ENCODE measurements around the gene MEFV.

The MEFV gene

DNA sequence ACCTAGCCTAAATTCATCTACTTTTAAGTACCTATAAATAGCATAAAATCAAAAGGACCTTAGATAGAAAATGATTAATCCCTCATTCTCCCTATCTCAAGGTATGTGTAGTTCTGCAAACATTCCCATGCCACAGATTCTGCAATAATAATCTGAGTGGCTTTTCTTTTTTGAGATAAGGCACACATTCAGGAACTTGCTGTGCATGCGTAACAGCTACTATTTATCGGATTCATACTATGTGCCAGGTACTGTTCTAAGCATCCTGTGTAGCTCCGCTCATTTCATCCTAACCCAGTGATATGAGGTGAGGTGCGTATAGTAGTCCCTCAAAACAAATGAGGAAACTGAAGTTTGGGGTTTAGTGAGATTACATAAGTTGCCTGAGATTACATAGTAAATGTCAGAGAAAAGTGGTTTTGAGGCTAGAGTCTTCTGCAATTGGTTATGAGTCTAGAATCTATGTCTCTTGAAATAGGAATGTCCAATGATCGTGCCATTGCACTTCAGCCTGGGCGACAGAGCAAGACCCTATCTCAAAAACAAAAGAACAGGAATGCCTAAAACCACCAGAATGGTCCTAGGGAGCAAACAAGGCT lies 24.9 kb upstream of the MEFV start:
- TF ChIP-seq GATA2 (IDR thresholded peaks at IDR 0.05; ENCODE audit: low read depth, low read length) (no peak), GATA3 (IDR thresholded peaks at IDR 0.05; ENCODE audit: low read depth, low read length) (no peak)

DNA sequence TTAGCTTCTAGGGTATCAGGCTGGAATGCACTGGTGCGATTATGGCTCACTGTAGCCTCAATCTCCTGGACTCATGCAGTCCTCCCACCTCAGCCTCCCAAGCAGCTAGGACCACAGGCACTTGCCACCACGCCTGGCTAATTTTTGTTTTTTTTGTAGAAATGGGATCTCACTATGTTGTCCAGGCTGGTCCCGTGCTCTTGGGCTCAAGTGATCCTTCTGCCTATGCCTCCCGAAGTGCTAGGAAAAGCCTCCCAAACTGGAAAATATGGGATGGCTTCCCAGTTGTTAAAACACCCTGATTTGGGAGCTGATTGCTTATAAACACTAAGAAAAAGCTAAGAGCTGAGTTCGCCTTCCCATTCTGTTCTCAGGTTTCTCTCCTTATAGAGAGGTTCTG lies 20.2 kb upstream of the MEFV start:
- TF ChIP-seq GATA3 (IDR thresholded peaks at IDR 0.05; ENCODE audit: low read depth, low read length) (no peak), GATA2 (IDR thresholded peaks at IDR 0.05; ENCODE audit: low read depth, low read length) (no peak)

GRCh38 chr16:3274947-3275346 lies 18.5 kb upstream of the MEFV start:
- TF ChIP-seq GATA3 (IDR thresholded peaks at IDR 0.05; ENCODE audit: low read depth, low read length), result no peak
- TF ChIP-seq GATA2 (IDR thresholded peaks at IDR 0.05; ENCODE audit: low read depth, low read length), result no peak

- TF ChIP-seq GATA2 (IDR thresholded peaks at IDR 0.05; ENCODE audit: low read depth, low read length), result no peak
- no peak for TF ChIP-seq GATA3 (IDR thresholded peaks at IDR 0.05; ENCODE audit: low read depth, low read length)
These were observed 18.1 kb upstream of the MEFV start for GRCh38 chr16:3274490-3274889.

GRCh38 chr16:3268294-3268693 lies 11.9 kb upstream of the MEFV start:
- no peak for TF ChIP-seq GATA3 (IDR thresholded peaks at IDR 0.05; ENCODE audit: low read depth, low read length)
- no peak for TF ChIP-seq GATA2 (IDR thresholded peaks at IDR 0.05; ENCODE audit: low read depth, low read length)

DNA sequence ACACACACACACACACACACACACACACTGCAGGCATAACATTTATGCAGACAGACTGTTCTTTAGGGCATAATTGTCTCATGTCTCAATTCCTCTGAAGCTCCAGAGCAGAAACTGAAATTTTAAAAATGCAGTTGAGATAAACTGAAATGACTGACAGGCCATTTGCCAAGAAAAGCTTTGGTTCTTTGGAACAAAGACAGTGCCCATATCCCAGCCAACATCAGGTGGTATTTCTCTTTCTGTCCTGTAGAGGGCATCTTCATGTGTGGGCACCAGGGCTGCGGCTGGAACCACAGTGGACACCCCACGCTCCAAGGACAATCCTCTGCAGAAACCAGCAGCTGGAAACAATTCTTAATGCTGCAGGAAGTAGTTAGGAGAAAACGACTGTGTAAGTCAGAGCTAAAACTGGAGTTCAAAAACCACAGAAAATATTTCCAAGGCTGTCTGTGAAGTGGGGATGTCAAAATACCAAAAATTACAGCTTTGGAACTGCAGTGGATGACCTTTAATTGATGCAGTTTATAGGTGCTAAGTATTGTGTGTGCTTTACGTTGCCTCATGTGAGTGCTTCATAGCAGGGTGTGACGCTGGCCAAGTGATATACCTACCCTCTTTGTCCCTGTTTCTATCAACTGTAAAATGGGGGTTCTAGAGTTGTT lies 10.6 kb upstream of the MEFV start:
- TF ChIP-seq GATA3 (IDR thresholded peaks at IDR 0.05; ENCODE audit: low read depth, low read length) (no peak), GATA2 (IDR thresholded peaks at IDR 0.05; ENCODE audit: low read depth, low read length) (no peak)

GRCh38 chr16:3264137-3265036 lies 8.0 kb upstream of the MEFV start:
- TF ChIP-seq GATA3 (IDR thresholded peaks at IDR 0.05; ENCODE audit: low read depth, low read length) (no peak), GATA2 (IDR thresholded peaks at IDR 0.05; ENCODE audit: low read depth, low read length) (no peak)

DNA sequence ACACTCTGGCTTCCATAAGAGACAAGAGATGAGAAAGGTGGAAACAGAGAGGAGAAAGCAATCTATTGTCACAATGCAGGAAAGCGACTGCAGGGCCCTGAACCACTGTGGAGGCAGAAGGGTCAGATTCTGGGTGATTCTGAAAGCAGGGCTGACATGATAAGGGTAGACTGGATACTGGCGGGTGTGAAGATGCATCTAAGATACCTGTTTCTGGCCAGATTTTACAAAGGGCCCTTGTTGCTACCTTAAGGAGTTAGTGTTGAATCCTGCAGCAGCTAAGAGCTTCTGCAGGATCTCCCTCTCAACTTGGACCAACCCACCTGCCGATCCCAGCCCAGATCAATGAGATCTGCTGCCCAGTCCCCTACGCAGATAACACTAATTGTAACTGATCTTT lies 6.1 kb upstream of the MEFV start:
- TF ChIP-seq GATA2 (IDR thresholded peaks at IDR 0.05; ENCODE audit: low read depth, low read length) (no peak), GATA3 (IDR thresholded peaks at IDR 0.05; ENCODE audit: low read depth, low read length) (no peak)

DNA sequence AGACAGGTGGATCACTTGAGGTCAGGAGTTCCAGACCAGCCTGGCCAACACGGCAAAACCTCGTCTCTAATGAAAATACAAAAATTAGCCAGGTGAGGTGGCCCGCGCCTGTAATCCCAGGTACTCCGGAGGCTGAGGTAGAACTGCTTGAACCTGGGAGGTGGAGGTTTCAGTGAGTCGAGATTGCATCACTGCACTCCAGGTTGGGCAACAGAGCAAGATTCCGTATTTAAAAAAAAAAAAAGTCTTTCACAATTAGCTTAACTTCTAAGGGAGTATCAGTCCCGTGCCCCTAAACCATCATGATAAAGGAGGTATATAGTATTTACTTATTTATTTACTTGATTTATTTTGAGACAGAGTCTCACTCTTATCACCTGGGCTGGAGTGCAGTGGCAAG lies 3.4 kb upstream of the MEFV start:
- TF ChIP-seq GATA3 (IDR thresholded peaks at IDR 0.05; ENCODE audit: low read depth, low read length), result no peak
- TF ChIP-seq GATA2 (IDR thresholded peaks at IDR 0.05; ENCODE audit: low read depth, low read length), result no peak

DNA sequence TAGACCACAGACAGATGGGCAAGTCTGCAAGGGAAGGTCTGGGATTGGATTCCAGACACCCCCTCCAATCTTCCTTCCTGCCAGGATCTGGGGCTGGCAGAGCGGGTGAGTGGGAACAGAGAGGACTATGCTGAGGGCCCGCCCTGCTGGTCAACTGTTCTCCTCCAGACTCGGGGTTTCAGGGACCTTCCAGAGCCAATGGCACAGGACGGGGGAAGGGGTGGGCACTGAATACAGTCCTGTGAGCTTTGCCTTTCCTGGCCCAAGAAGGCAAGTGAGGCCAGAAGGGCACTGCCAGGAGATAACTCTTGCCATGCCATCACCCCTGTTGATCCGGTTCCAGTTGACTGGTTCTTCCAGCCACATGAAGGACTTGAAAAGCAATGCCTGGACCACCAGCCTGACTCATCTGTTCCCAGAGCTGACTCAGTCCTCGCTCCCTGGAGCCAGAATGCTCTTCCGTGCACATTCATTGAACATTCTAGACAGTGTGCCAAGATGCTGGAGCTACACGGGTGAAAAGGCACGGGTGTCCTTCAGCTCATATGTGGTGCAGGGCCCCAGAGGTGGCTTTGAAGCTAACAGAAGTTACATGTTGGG lies 533 bp upstream of the MEFV start:
- no peak for TF ChIP-seq GATA3 (IDR thresholded peaks at IDR 0.05; ENCODE audit: low read depth, low read length)

- TF ChIP-seq GATA3 (IDR thresholded peaks at IDR 0.05; ENCODE audit: low read depth, low read length), result no peak
- TF ChIP-seq GATA2 (IDR thresholded peaks at IDR 0.05; ENCODE audit: low read depth, low read length), result no peak
These were observed 2.1 kb downstream of the MEFV start for GRCh38 chr16:3254309-3254708.

DNA sequence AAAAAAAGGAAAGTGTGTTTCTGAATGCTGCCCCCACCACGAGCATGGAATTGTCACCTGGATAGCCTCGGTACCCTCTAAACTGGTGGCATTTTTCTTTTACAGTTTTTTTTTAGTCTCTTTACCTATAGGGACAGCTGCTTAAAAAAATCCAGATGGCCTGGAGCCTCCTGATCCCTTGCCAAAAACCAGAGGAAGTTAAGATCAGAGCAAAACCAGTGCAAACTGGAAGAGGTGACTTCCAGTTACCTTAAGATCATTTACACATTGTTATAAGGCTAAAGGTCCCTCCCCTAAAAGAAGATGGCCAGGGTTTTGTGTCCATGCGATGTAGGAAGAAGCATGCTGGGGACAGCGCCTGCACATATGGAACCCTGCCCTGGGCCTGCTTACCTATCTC lies 3.5 kb downstream of the MEFV start:
- TF ChIP-seq GATA3 (IDR thresholded peaks at IDR 0.05; ENCODE audit: low read depth, low read length) (no peak), GATA2 (IDR thresholded peaks at IDR 0.05; ENCODE audit: low read depth, low read length) (no peak)

DNA sequence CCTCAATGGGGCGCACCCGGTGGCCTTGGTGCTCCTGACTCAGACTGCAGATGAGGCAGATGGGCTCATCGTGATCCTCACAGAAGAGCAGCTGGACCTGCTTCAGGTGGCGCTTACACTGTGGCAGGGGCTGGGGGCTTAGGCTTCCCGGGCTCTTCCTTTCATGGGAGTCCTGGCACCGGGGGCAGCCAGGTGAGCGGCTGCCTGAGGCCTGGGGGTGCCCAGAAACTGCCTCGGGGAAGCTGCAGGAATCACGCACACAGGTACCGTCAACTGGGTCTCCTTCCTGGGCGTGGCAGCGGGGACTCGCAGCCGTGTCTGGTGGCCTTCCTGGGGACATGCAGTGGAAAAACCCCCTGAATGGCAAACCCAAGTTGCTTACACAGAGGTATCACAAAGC lies 7.0 kb downstream of the MEFV start:
- no peak for TF ChIP-seq GATA3 (IDR thresholded peaks at IDR 0.05; ENCODE audit: low read depth, low read length)
- no peak for TF ChIP-seq GATA2 (IDR thresholded peaks at IDR 0.05; ENCODE audit: low read depth, low read length)

- TF ChIP-seq GATA3 (IDR thresholded peaks at IDR 0.05; ENCODE audit: low read depth, low read length), result no peak
- TF ChIP-seq GATA2 (IDR thresholded peaks at IDR 0.05; ENCODE audit: low read depth, low read length), result no peak
These were observed 7.4 kb downstream of the MEFV start for GRCh38 chr16:3249020-3249419.
